Mesendoderm (in vitro differentiated cells): Measurements from ENCODE around the gene OPCML.

ENCODE experiments used
- DNase-seq: peaks from one replicate; pipeline ENCODE4 v3.0.0; 2013
- H2AK5ac ChIP-seq: 2 replicates; pipeline ENCODE4 v1.6.1; 2013; ENCODE audit warnings: low read length, inconsistent platforms
- H2BK120ac ChIP-seq: 2 replicates; pipeline ENCODE4 v1.6.1; 2013; ENCODE audit warnings: low read depth, mild to moderate bottlenecking, low read length, moderate library complexity, mixed read lengths
- H2BK15ac ChIP-seq: replicated peaks from 2 replicates; pipeline ENCODE4 v1.6.1; 2013; ENCODE audit warnings: low read depth, mild to moderate bottlenecking, moderate library complexity
- H2BK5ac ChIP-seq: 2 replicates; pipeline ENCODE4 v1.6.1; 2013; ENCODE audit warnings: low read length, inconsistent platforms
- H3K18ac ChIP-seq: 2 replicates; pipeline ENCODE4 v1.6.1; 2013; ENCODE audit warnings: mild to moderate bottlenecking, low read length, mixed read lengths
- H3K23ac ChIP-seq: one replicate; pipeline ENCODE4 v1.6.1; 2013; ENCODE audit warnings: low read length
- H3K27ac ChIP-seq: 2 replicates; pipeline ENCODE4 v1.5.1; 2013; ENCODE audit warnings: low read depth, mild to moderate bottlenecking, inconsistent platforms, low read length, moderate library complexity
- H3K27me3 ChIP-seq: 2 replicates; pipeline ENCODE4 v1.6.1; 2013; ENCODE audit warnings: low read length, control low read depth, mild to moderate bottlenecking, inconsistent platforms; ENCODE audit not compliant: insufficient read depth, poor library complexity
- H3K36me3 ChIP-seq: 2 replicates; pipeline ENCODE4 v1.6.1; 2013; ENCODE audit warnings: low read length, inconsistent platforms; ENCODE audit not compliant: control insufficient read depth, insufficient read depth
- H3K4ac ChIP-seq: one replicate; pipeline ENCODE4 v1.6.1; 2013; ENCODE audit warnings: low read depth, mild to moderate bottlenecking, low read length, moderate library complexity
- H3K4me1 ChIP-seq: 2 replicates; pipeline ENCODE4 v1.6.1; 2013; ENCODE audit warnings: low read depth, low read length, inconsistent platforms; ENCODE audit not compliant: control insufficient read depth
- H3K4me2 ChIP-seq: 2 replicates; pipeline ENCODE4 v1.6.1; 2013; ENCODE audit warnings: low read length
- H3K4me3 ChIP-seq: 2 replicates; pipeline ENCODE4 v1.5.1; 2013; ENCODE audit warnings: mild to moderate bottlenecking, low read length
- H3K56ac ChIP-seq: one replicate; pipeline ENCODE4 v1.6.1; 2013; ENCODE audit warnings: low read length
- H3K79me1 ChIP-seq: 2 replicates; pipeline ENCODE4 v1.6.1; 2013; ENCODE audit warnings: low read length, inconsistent platforms
- H3K79me2 ChIP-seq: 2 replicates; pipeline ENCODE4 v1.6.1; 2013; ENCODE audit warnings: mild to moderate bottlenecking, low read length; ENCODE audit not compliant: control insufficient read depth, insufficient read depth
- H3K9ac ChIP-seq: 2 replicates; pipeline ENCODE4 v1.6.1; 2013; ENCODE audit warnings: low read length, inconsistent platforms
- H4K5ac ChIP-seq: one replicate; pipeline ENCODE4 v1.6.1; 2013; ENCODE audit warnings: low read length
- H4K8ac ChIP-seq: one replicate; pipeline ENCODE4 v1.6.1; 2013; ENCODE audit warnings: low read depth, mild to moderate bottlenecking, control low read depth, low read length, moderate library complexity
- WGBS: extraction: QIAGEN DNeasy Blood & Tissue Kit; methylation state at CpG from one replicate; pipeline ENCODE4 v1.1.7; 2013; ENCODE audit warnings: low lambda C conversion rate, missing lambda C conversion rate; ENCODE audit not compliant: insufficient coverage; ENCODE audit errors: extremely low coverage; 5-methylcytosine and 5-hydroxymethylcytosine counted together

Gene OPCML

DNA sequence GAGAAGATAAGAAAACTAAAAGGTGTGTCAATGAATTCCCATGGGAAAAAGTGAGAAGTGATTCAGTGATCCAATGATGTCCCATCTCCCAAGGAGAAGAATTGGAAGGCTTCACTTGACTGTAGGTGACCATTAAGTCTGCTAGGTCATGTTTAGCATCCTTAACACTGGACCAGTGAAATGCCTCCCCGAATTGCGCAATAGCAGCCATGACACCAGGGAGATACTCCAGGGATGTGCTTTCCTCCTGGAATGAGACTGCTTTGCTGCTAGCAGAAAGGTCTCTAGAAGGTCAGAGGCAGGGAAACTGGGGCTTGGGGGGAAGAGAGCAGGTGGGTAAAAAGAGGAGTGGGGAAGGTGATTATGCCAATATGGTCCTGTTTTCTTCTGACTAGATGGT, 364.3 kb downstream of the OPCML start:
- no peak overlapping the region for H3K27ac ChIP-seq
- no CpG with 5 or more reads among the region's 2 CpGs for WGBS
- H4K8ac ChIP-seq: no peak overlapping the region
- no peak for DNase-seq
- no peak overlapping the region for H3K4ac ChIP-seq
- H2BK15ac ChIP-seq: no peak overlapping the region
- no peak overlapping the region for H3K56ac ChIP-seq
- no peaks in the 10 kb centered on the region for H3K79me2 ChIP-seq
- H3K79me1 ChIP-seq: no peaks in the 10 kb centered on the region
- no peak overlapping the region for H3K4me2 ChIP-seq
- no peaks in the 10 kb centered on the region for H3K36me3 ChIP-seq
- H3K23ac ChIP-seq: no peak overlapping the region
- no peak overlapping the region for H2BK120ac ChIP-seq
- H3K4me3 ChIP-seq: no peak overlapping the region
- no peak overlapping the region for H2BK5ac ChIP-seq
- H4K5ac ChIP-seq: no peak overlapping the region
- H3K9ac ChIP-seq: no peak overlapping the region
- no peak overlapping the region for H3K18ac ChIP-seq
- H2AK5ac ChIP-seq: no peak overlapping the region
- H3K27me3 ChIP-seq: no peaks in the 10 kb centered on the region
- no peaks in the 10 kb centered on the region for H3K4me1 ChIP-seq

DNA sequence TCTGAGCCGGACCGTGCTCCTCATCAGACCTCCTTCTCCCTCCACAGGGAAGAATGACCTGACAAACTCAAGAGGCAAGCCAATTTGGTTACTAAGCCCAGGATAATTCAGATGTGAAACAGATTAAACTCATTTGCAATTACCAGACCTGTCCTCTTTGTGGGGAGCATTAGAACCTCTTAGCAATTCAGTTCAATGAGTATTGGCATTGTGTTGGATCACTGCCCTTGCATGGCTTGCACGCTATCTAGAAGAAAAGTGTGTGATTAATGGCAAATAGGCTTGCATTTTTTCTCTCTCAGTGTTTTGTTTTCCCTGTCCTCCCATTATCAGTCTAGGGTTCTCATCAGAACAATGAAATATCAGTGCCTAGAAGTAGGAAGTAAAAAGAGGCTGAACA, 365.6 kb downstream of the OPCML start:
- no peaks in the 10 kb centered on the region for H3K36me3 ChIP-seq
- H3K9ac ChIP-seq: no peak overlapping the region
- no peak overlapping the region for H3K4ac ChIP-seq
- no CpG with 5 or more reads among the region's 3 CpGs for WGBS
- no peak overlapping the region for H4K8ac ChIP-seq
- no peak overlapping the region for H3K4me3 ChIP-seq
- no peak overlapping the region for H3K27ac ChIP-seq
- no peak overlapping the region for H2BK120ac ChIP-seq
- no peaks in the 10 kb centered on the region for H3K79me1 ChIP-seq
- no peak overlapping the region for H4K5ac ChIP-seq
- no peak overlapping the region for H3K4me2 ChIP-seq
- H2BK15ac ChIP-seq: no peak overlapping the region
- H3K56ac ChIP-seq: no peak overlapping the region
- no peak overlapping the region for H2BK5ac ChIP-seq
- no peaks in the 10 kb centered on the region for H3K79me2 ChIP-seq
- no peak overlapping the region for H3K23ac ChIP-seq
- no peak overlapping the region for H2AK5ac ChIP-seq
- no peaks in the 10 kb centered on the region for H3K4me1 ChIP-seq
- H3K27me3 ChIP-seq: no peaks in the 10 kb centered on the region
- no peak overlapping the region for H3K18ac ChIP-seq
- DNase-seq: no peak

DNA sequence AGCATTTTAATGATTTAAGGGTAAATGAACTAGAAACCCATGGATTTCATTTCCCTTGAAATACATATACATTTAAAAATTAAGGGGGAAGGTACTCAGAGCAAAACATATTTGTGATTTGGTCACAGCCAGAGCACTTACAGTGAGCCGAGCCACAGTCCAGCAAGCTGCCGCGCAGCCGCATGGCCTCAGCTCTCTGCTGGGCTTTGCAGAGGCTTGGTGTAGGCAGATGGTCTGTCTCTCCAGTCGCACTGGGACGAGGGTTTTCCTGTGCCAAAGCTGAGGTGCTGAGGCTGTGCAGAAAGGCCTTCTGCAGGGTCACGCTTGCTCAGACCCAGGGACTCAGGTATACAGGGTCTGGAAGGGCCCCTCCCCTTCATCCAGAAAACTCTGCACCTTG, 367.3 kb downstream of the OPCML start:
- H3K27me3 ChIP-seq: no peaks in the 10 kb centered on the region
- H3K36me3 ChIP-seq: no peaks in the 10 kb centered on the region
- no peak overlapping the region for H2AK5ac ChIP-seq
- no peak overlapping the region for H3K4me3 ChIP-seq
- no peak overlapping the region for H3K9ac ChIP-seq
- no peak overlapping the region for H4K8ac ChIP-seq
- H2BK5ac ChIP-seq: no peak overlapping the region
- no peak overlapping the region for H2BK120ac ChIP-seq
- H4K5ac ChIP-seq: no peak overlapping the region
- no peak overlapping the region for H3K27ac ChIP-seq
- H3K4ac ChIP-seq: no peak overlapping the region
- H3K56ac ChIP-seq: no peak overlapping the region
- H3K4me1 ChIP-seq: no peaks in the 10 kb centered on the region
- H3K79me2 ChIP-seq: no peaks in the 10 kb centered on the region
- no peak for DNase-seq
- WGBS: no CpG with 5 or more reads among the region's 7 CpGs
- H3K18ac ChIP-seq: no peak overlapping the region
- no peaks in the 10 kb centered on the region for H3K79me1 ChIP-seq
- H3K23ac ChIP-seq: no peak overlapping the region
- H3K4me2 ChIP-seq: no peak overlapping the region
- H2BK15ac ChIP-seq: no peak overlapping the region

DNA sequence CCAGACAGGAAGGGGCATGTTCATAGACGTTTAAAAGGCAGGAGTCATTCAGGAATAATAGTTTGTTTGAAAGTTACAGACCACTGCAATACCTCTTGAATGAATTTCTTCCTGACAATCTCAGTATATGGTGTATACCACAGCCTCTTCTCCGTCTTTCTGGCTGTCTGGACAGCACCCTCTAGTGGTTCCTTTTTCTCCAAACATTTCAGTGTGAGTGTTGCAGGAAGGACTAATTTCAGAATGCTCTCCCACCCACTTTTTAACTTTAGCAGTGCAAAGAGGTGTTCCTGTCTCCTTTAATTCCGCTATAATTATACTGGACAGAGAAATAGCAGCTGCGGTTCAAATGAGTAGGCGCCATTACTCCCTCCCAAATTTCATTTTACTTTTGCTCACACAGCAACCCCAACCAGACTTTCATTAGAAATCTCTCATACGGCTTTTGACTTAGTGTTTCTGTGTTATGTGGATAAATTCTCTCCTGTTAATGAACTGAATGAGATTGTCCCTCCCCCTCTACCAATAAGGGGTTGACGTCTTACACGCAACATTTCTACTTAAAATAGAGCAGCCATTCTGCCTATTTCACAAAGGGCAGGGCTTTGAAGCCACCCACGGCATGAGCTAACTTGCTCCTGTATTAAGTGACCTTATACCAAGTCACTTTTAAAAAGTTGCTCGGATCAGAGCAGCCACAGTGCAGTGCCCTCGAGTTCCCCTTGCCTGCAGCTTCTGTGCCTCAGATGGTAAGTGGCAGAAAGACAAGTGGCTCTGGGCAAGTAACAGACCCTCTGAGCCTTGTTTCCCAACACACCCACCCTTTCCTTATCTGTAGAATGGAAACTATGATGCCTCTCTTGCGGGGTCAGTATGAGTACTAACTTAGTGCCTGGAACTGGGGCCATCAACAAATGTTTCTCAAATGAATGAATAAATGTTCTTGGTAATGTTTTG, 368.6 kb downstream of the OPCML start:
- Histone ChIP-seq H3K9ac (no peak overlapping the region), H3K79me2 (no peaks in the 10 kb centered on the region), H3K18ac (no peak overlapping the region), H3K36me3 (no peaks in the 10 kb centered on the region), H3K79me1 (no peaks in the 10 kb centered on the region), H2AK5ac (no peak overlapping the region), H2BK5ac (no peak overlapping the region), H3K4me3 (no peak overlapping the region), H4K5ac (no peak overlapping the region), H2BK120ac (no peak overlapping the region), H3K4me1 (no peaks in the 10 kb centered on the region), H3K23ac (no peak overlapping the region), H3K4me2 (no peak overlapping the region), H4K8ac (no peak overlapping the region), H2BK15ac (no peak overlapping the region), H3K56ac (no peak overlapping the region), H3K27ac (no peak overlapping the region), H3K27me3 (no peaks in the 10 kb centered on the region), H3K4ac (no peak overlapping the region)
- no CpG with 5 or more reads among the region's 12 CpGs for WGBS
- peak; percentile 73 for DNase-seq

DNA sequence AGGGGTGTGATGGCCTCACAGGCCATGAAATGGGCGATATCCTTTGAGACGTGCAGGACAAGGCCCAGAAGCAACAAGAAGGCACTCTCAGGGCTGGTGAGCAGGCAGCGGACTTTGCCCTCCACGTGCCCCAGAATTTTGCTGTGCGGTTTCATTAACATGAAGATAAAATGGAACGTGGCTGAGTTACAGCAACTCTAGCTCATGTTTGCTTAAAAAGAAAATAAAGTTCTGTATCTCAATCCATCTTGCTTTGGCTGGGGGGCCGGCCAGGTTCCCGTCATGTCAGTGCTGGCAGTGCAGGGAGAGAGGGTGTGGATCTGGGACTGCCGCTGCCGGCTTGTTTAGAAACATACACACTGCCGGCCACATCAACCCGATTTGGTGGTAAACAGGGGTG, 370.1 kb downstream of the OPCML start:
- no peak overlapping the region for H3K56ac ChIP-seq
- H2BK120ac ChIP-seq: no peak overlapping the region
- H3K4me2 ChIP-seq: no peak overlapping the region
- DNase-seq: no peak
- no peak overlapping the region for H4K8ac ChIP-seq
- H3K27me3 ChIP-seq: no peaks in the 10 kb centered on the region
- H2BK15ac ChIP-seq: no peak overlapping the region
- no peak overlapping the region for H2BK5ac ChIP-seq
- H4K5ac ChIP-seq: no peak overlapping the region
- H3K79me1 ChIP-seq: no peaks in the 10 kb centered on the region
- no peak overlapping the region for H3K23ac ChIP-seq
- H2AK5ac ChIP-seq: no peak overlapping the region
- H3K27ac ChIP-seq: no peak overlapping the region
- no peak overlapping the region for H3K18ac ChIP-seq
- H3K4ac ChIP-seq: no peak overlapping the region
- no CpG with 5 or more reads among the region's 12 CpGs for WGBS
- H3K4me3 ChIP-seq: no peak overlapping the region
- no peaks in the 10 kb centered on the region for H3K79me2 ChIP-seq
- no peaks in the 10 kb centered on the region for H3K36me3 ChIP-seq
- no peaks in the 10 kb centered on the region for H3K4me1 ChIP-seq
- H3K9ac ChIP-seq: no peak overlapping the region

DNA sequence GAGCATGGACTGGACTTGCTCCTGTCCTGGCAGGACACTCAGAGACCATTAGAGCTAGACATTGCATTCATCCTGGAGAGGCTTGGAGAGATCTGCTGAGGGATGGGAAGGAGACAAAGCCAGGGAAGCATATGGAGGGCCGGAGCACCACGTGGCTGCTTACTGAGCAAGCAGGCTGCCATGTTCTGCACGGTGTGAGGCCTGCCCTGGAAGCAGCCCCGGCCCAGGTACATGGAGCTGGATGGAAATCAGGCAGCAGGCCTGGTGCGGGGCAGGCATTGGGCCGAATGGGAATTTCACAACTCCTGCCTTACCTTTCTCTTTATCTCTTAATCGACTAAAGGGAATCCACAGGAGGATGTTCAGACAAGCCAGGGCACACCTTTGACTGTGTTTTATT, 371.5 kb downstream of the OPCML start:
- no CpG with 5 or more reads among the region's 7 CpGs for WGBS

More for the DNA sequence above, 371.5 kb downstream of the OPCML start:
- H3K4me1 ChIP-seq: no peaks in the 10 kb centered on the region
- no peak overlapping the region for H3K4me2 ChIP-seq
- no peaks in the 10 kb centered on the region for H3K36me3 ChIP-seq
- H3K9ac ChIP-seq: no peak overlapping the region
- H3K56ac ChIP-seq: no peak overlapping the region
- no peak overlapping the region for H3K27ac ChIP-seq
- H3K23ac ChIP-seq: no peak overlapping the region
- H3K79me2 ChIP-seq: no peaks in the 10 kb centered on the region
- H3K79me1 ChIP-seq: no peaks in the 10 kb centered on the region
- H2BK120ac ChIP-seq: no peak overlapping the region
- no peak overlapping the region for H4K8ac ChIP-seq
- no peak overlapping the region for H4K5ac ChIP-seq
- no peak overlapping the region for H3K18ac ChIP-seq
- H2AK5ac ChIP-seq: no peak overlapping the region
- H3K4ac ChIP-seq: no peak overlapping the region
- no peak overlapping the region for H2BK5ac ChIP-seq
- H3K4me3 ChIP-seq: no peak overlapping the region
- DNase-seq: no peak
- H2BK15ac ChIP-seq: no peak overlapping the region
- H3K27me3 ChIP-seq: no peaks in the 10 kb centered on the region
